GM23338 (cell line): ENCODE results near the gene SH2D1A. TPM values are rescaled to one million over a fixed set of nuclear protein-coding genes. Genes with fewer than 3 reads are reported as not detected.
A peak's percentile ranks its signal among the peaks of the same experiment; 100 is the strongest.

Experiments used
- ATAC-seq: fragments of 200-7000 bp; cut with Tn5 transposase; 3 replicates; pipeline ENCODE4 v1.9.1; 2020
- DNase-seq: peaks from one replicate; pipeline ENCODE4 v3.0.0-alpha.2; 2015; ENCODE audit warnings: low spot score
- H2AFZ ChIP-seq: fragments of 200-600 bp; sonication (generic); 2 replicates; pipeline ENCODE4 v1.8.0; 2016; ENCODE audit warnings: antibody characterized with exemption, mild to moderate bottlenecking, moderate library complexity
- H3F3A ChIP-seq: fragments of 200-600 bp; sonication (generic); replicated peaks from 2 replicates; pipeline ENCODE4 v1.8.0; 2017; ENCODE audit warnings: antibody characterized with exemption, mixed run types, low read depth
- H3K27ac ChIP-seq: fragments of 200-600 bp; sonication (generic); 2 replicates; pipeline ENCODE4 v1.6.1; 2016; ENCODE audit warnings: low read depth
- H3K27me3 ChIP-seq: fragments of 200-600 bp; sonication (generic); 2 replicates; pipeline ENCODE4 v1.8.0; 2016; ENCODE audit warnings: mild to moderate bottlenecking, mixed run types, moderate library complexity; ENCODE audit not compliant: insufficient read depth
- H3K36me3 ChIP-seq: fragments of 200-600 bp; sonication (generic); 2 replicates; pipeline ENCODE4 v1.8.0; 2016; ENCODE audit warnings: mild to moderate bottlenecking; ENCODE audit not compliant: insufficient read depth
- H3K4me1 ChIP-seq: fragments of 200-600 bp; sonication (generic); 2 replicates; pipeline ENCODE4 v1.8.0; 2016; ENCODE audit warnings: mild to moderate bottlenecking, moderate library complexity; ENCODE audit not compliant: insufficient read depth
- H3K4me2 ChIP-seq: fragments of 200-600 bp; sonication (generic); 2 replicates; pipeline ENCODE4 v1.7.1; 2017; ENCODE audit warnings: mixed run types
- H3K4me3 ChIP-seq: fragments of 200-600 bp; sonication (generic); 2 replicates; pipeline ENCODE4 v1.6.1; 2016; ENCODE audit warnings: mixed run types
- H3K79me2 ChIP-seq: fragments of 200-600 bp; sonication (generic); replicated peaks from 2 replicates; pipeline ENCODE4 v1.8.0; 2017; ENCODE audit warnings: mild to moderate bottlenecking; ENCODE audit not compliant: insufficient read depth
- H3K9me2 ChIP-seq: fragments of 200-600 bp; sonication (generic); 2 replicates; pipeline ENCODE4 v1.8.0; 2017; ENCODE audit not compliant: insufficient read depth
- H4K20me1 ChIP-seq: fragments of 200-600 bp; sonication (generic); replicated peaks from 2 replicates; pipeline ENCODE4 v1.8.0; 2017; ENCODE audit warnings: mild to moderate bottlenecking; ENCODE audit not compliant: insufficient read depth
- H3K27ac Mint-ChIP-seq: 2 replicates; pipeline ENCODE4 v1.8.0; 2020; ENCODE audit warnings: inconsistent platforms, mild to moderate bottlenecking, moderate library complexity, mixed read lengths
- H3K27me3 Mint-ChIP-seq: 3 replicates; pipeline ENCODE4 v1.8.0; 2022; ENCODE audit warnings: low read depth, mild to moderate bottlenecking, moderate library complexity, mixed read lengths, inconsistent platforms; ENCODE audit not compliant: insufficient read depth, poor library complexity
- H3K36me3 Mint-ChIP-seq: 3 replicates; pipeline ENCODE4 v1.8.0; 2021; ENCODE audit warnings: low read depth, mild to moderate bottlenecking, inconsistent platforms, moderate library complexity, mixed read lengths
- H3K4me1 Mint-ChIP-seq: 3 replicates; pipeline ENCODE4 v1.8.0; 2020; ENCODE audit warnings: mild to moderate bottlenecking, inconsistent platforms, mixed read lengths
- H3K4me3 Mint-ChIP-seq: 3 replicates; pipeline ENCODE4 v1.8.0; 2021; ENCODE audit warnings: moderate library complexity, mild to moderate bottlenecking, inconsistent platforms, mixed read lengths
- H3K9me3 Mint-ChIP-seq: 3 replicates; pipeline ENCODE4 v1.8.0; 2020; ENCODE audit warnings: moderate library complexity, mild to moderate bottlenecking, inconsistent platforms, mixed read lengths
- CREB1 ChIP-seq: fragments of 250-450 bp; sonication (Bioruptor Pico); IDR thresholded peaks from 2 replicates; pipeline ENCODE4 v1.5.0; 2020; ENCODE audit warnings: low read depth, mild to moderate bottlenecking, moderate library complexity
- CTCF ChIP-seq, 2 experiments: fragments of 200-600 bp in 1 of 2; sonication (generic) in 1 of 2; conservative IDR thresholded peaks; 2 replicates each; pipeline versions ENCODE4 v1.5.1 to v1.6.1; 2016 to 2017; ENCODE audit warnings: antibody characterized with exemption in 2 of 2, low read depth in 2 of 2, mild to moderate bottlenecking in 2 of 2, moderate library complexity in 1 of 2
- ETS1 ChIP-seq: IDR thresholded peaks from 2 replicates; pipeline ENCODE4 v1.6.1; 2016; ENCODE audit warnings: antibody characterized with exemption
- EZH2 ChIP-seq: fragments of 200-600 bp; sonication (generic); IDR thresholded peaks from one replicate; pipeline ENCODE4 v1.8.0; 2017; ENCODE audit warnings: antibody characterized with exemption, mild to moderate bottlenecking, low read depth; ENCODE audit not compliant: unreplicated experiment
- EZH2phosphoT487 ChIP-seq: fragments of 200-600 bp; sonication (generic); IDR thresholded peaks from one replicate; pipeline ENCODE4 v1.8.1; 2018; ENCODE audit warnings: antibody characterized with exemption; ENCODE audit not compliant: unreplicated experiment
- JUNB ChIP-seq: IDR thresholded peaks from one replicate; pipeline ENCODE4 v1.6.1; 2016; ENCODE audit warnings: antibody characterized with exemption; ENCODE audit not compliant: unreplicated experiment
- NANOG ChIP-seq: IDR thresholded peaks from 2 replicates; pipeline ENCODE4 v1.6.1; 2016; ENCODE audit warnings: antibody characterized with exemption, borderline replicate concordance
- POLR2AphosphoS5 ChIP-seq: IDR thresholded peaks from 2 replicates; pipeline ENCODE4 v1.6.1; 2016; ENCODE audit warnings: antibody characterized with exemption, low read depth
- REST ChIP-seq: IDR thresholded peaks from one replicate; pipeline ENCODE4 v1.6.1; 2018; ENCODE audit warnings: antibody characterized with exemption; ENCODE audit not compliant: unreplicated experiment
- STAT1 ChIP-seq: IDR thresholded peaks from one replicate; pipeline ENCODE4 v1.6.1; 2016; ENCODE audit warnings: antibody characterized with exemption; ENCODE audit not compliant: unreplicated experiment
- ZNF114 ChIP-seq: fragments of 250-450 bp; sonication (Bioruptor Pico); IDR thresholded peaks from 2 replicates; pipeline ENCODE4 v1.5.0; 2020; ENCODE audit warnings: mild to moderate bottlenecking, moderate library complexity
- ZNF331 ChIP-seq: fragments of 250-450 bp; sonication (Bioruptor Pico); IDR thresholded peaks from 2 replicates; pipeline ENCODE4 v1.5.0; 2020; ENCODE audit warnings: low read depth, mild to moderate bottlenecking, moderate library complexity
- ZNF462 ChIP-seq: fragments of 250-450 bp; sonication (Bioruptor Pico); IDR thresholded peaks from 2 replicates; pipeline ENCODE4 v1.5.0; 2020; ENCODE audit warnings: mild to moderate bottlenecking, moderate library complexity
- long read RNA-seq: library from polyadenylated mRNA; unstranded; transcript quantifications from one replicate; pipeline ENCODE4 v2.0.0, GENCODE V29; 2020; ENCODE audit not compliant: unreplicated experiment
- polyA plus RNA-seq: library from polyadenylated mRNA; unstranded; fragments of >200 nt; fragmentation: Nextera tagmentation; extraction: Ambion mirVana; gene quantifications from 2 replicates; pipeline ENCODE4 v1.2.1, GENCODE V29; 2016
- total RNA-seq: library from RNA; depleted of rRNA; stranded (reverse); fragments of >200 nt; shearing (Covaris generic); gene quantifications from 2 replicates; pipeline ENCODE4 v1.2.3, GENCODE V29; 2014; rRNA removed

The SH2D1A gene
- total RNA-seq, result not detected in 2 replicates
- polyA plus RNA-seq, result 0.09 TPM in 1 of 2 replicates, not detected in the other
- long read RNA-seq, result 0 reads

- Mint-ChIP-seq H3K4me3 (no peak within 1 kb of the TSS), H3K4me1 (peaks cover 7% of the 10 kb centered on the region; the same call in 2 of the 3 replicates), H3K27me3 (no peaks in the 10 kb centered on the region), H3K36me3 (no peaks in the 10 kb centered on the region), H3K27ac (no peak within 1 kb of the TSS), H3K9me3 (no peaks in the 10 kb centered on the region)
- H3K27ac ChIP-seq, result no peak within 1 kb of the TSS
- H3K4me1 ChIP-seq, result no peaks in the 10 kb centered on the region
- no peak within 1 kb of the TSS for H3K4me3 ChIP-seq
- H3K36me3 ChIP-seq, result no peaks in the 10 kb centered on the region
- H3K27me3 ChIP-seq, result no peaks in the 10 kb centered on the region
- no peak for ATAC-seq
- H3K4me2 ChIP-seq, result no peak within 1 kb of the TSS
- no peaks in the 10 kb centered on the region for H3K79me2 ChIP-seq
- TF ChIP-seq EZH2 (no peak), ETS1 (no peak), EZH2phosphoT487 (no peak), STAT1 (no peak), ZNF462 (CRISPR knock-in tag) (no peak), CREB1 (CRISPR knock-in tag) (no peak), CTCF (conservative IDR thresholded peaks at IDR 0.05; ENCODE audit: low read depth in 2 of 2) (no peak), ZNF114 (CRISPR knock-in tag) (no peak), NANOG (no peak), POLR2AphosphoS5 (no peak), REST (no peak), JUNB (no peak), ZNF331 (CRISPR knock-in tag) (no peak)
- no peak for DNase-seq
- H2AFZ ChIP-seq, result 0 out of 2 replicates have a peak within 1 kb of the TSS, but pooled peaks have one; percentile 63
- no peaks in the 10 kb centered on the region for H3F3A ChIP-seq
- no peaks in the 10 kb centered on the region for H4K20me1 ChIP-seq
- H3K9me2 ChIP-seq, result no peaks in the 10 kb centered on the region
These were observed at the start of gene SH2D1A for GRCh38 chrX:124346117-124346876. Gene SH2D1A, plus strand, starts transcription at chrX:124346563. Its CDS starts 80 bp downstream, at chrX:124346643.
